ENCODE results near the gene NTN1.

NTN1 gene

GRCh38 chr17:9244066-9245052 lies 223.0 kb downstream of the NTN1 start:
- no peak overlapping the region for H3K4me2 ChIP-seq (ENCODE audit: low read length)
- H3K27ac ChIP-seq (ENCODE audit: low read depth, low read length, poor library complexity, severe bottlenecking) = no peak overlapping the region
- TF ChIP-seq CTCF (IDR thresholded peaks at IDR 0.05; ENCODE audit: low read length) (no peak), EZH2 (IDR thresholded peaks at IDR 0.05; ENCODE audit: borderline replicate concordance, low read length) (no peak)
- no peaks in the 10 kb centered on the region for H3K27me3 ChIP-seq (ENCODE audit: insufficient read depth, low read length)
- H3K9me3 ChIP-seq (ENCODE audit: low read length) = no peaks in the 10 kb centered on the region
- H3K4me3 ChIP-seq (ENCODE audit: low read depth, low read length, poor library complexity, severe bottlenecking) = no peak overlapping the region
- no peaks in the 10 kb centered on the region for H3K9me2 ChIP-seq (ENCODE audit: low read depth, low read length)
- H3K36me3 ChIP-seq (ENCODE audit: insufficient read depth, low read length) = no peaks in the 10 kb centered on the region
- no peaks in the 10 kb centered on the region for H4K20me1 ChIP-seq (ENCODE audit: insufficient read depth, low read length)
- no peak overlapping the region for H3K9ac ChIP-seq (ENCODE audit: low read length)
- H3K4me1 ChIP-seq (ENCODE audit: insufficient read depth, low read length, severe bottlenecking) = peaks cover 4% of the 10 kb centered on the region
- no peaks in the 10 kb centered on the region for H3K79me2 ChIP-seq (ENCODE audit: insufficient read depth, low read length)
- no peak overlapping the region for H2AFZ ChIP-seq (ENCODE audit: low read length)
- H3F3A ChIP-seq (ENCODE audit: insufficient read depth, low read length) = no peaks in the 10 kb centered on the region

- Histone ChIP-seq H3F3A (ENCODE audit: insufficient read depth, low read length) (no peaks in the 10 kb centered on the region), H3K79me2 (ENCODE audit: insufficient read depth, low read length) (no peaks in the 10 kb centered on the region), H3K4me1 (ENCODE audit: insufficient read depth, low read length, severe bottlenecking) (no peaks in the 10 kb centered on the region), H3K4me3 (ENCODE audit: low read depth, low read length, poor library complexity, severe bottlenecking) (no peak overlapping the region), H3K9ac (ENCODE audit: low read length) (no peak overlapping the region), H2AFZ (ENCODE audit: low read length) (no peak overlapping the region), H3K27ac (ENCODE audit: low read depth, low read length, poor library complexity, severe bottlenecking) (no peak overlapping the region), H3K4me2 (ENCODE audit: low read length) (no peak overlapping the region), H3K9me3 (ENCODE audit: low read length) (no peaks in the 10 kb centered on the region), H3K9me2 (ENCODE audit: low read depth, low read length) (no peaks in the 10 kb centered on the region), H4K20me1 (ENCODE audit: insufficient read depth, low read length) (no peaks in the 10 kb centered on the region), H3K36me3 (ENCODE audit: insufficient read depth, low read length) (no peaks in the 10 kb centered on the region), H3K27me3 (ENCODE audit: insufficient read depth, low read length) (no peaks in the 10 kb centered on the region)
- TF ChIP-seq CTCF (IDR thresholded peaks at IDR 0.05; ENCODE audit: low read length) (no peak), EZH2 (IDR thresholded peaks at IDR 0.05; ENCODE audit: borderline replicate concordance, low read length) (no peak)
These were observed 226.2 kb downstream of the NTN1 start for GRCh38 chr17:9247401-9247938.

- Histone ChIP-seq H3F3A (ENCODE audit: insufficient read depth, low read length) (no peaks in the 10 kb centered on the region), H3K4me2 (ENCODE audit: low read length) (no peak overlapping the region), H2AFZ (ENCODE audit: low read length) (no peak overlapping the region), H3K9me2 (ENCODE audit: low read depth, low read length) (no peaks in the 10 kb centered on the region), H3K27ac (ENCODE audit: low read depth, low read length, poor library complexity, severe bottlenecking) (no peak overlapping the region), H3K9me3 (ENCODE audit: low read length) (no peaks in the 10 kb centered on the region), H4K20me1 (ENCODE audit: insufficient read depth, low read length) (no peaks in the 10 kb centered on the region), H3K4me3 (ENCODE audit: low read depth, low read length, poor library complexity, severe bottlenecking) (no peak overlapping the region), H3K79me2 (ENCODE audit: insufficient read depth, low read length) (no peaks in the 10 kb centered on the region), H3K9ac (ENCODE audit: low read length) (no peak overlapping the region), H3K36me3 (ENCODE audit: insufficient read depth, low read length) (no peaks in the 10 kb centered on the region), H3K27me3 (ENCODE audit: insufficient read depth, low read length) (no peaks in the 10 kb centered on the region), H3K4me1 (ENCODE audit: insufficient read depth, low read length, severe bottlenecking) (no peaks in the 10 kb centered on the region)
- TF ChIP-seq CTCF (IDR thresholded peaks at IDR 0.05; ENCODE audit: low read length) (no peak), EZH2 (IDR thresholded peaks at IDR 0.05; ENCODE audit: borderline replicate concordance, low read length) (no peak)
These were observed 228.1 kb downstream of the NTN1 start for GRCh38 chr17:9249245-9249953.

Data from OCI-LY1 (cell line).